Trophoblast cell (in vitro differentiated cells and primary cell): ENCODE data around the gene C17orf67.

Source experiments
- DNase-seq, 2 donors: peaks; one replicate each; pipeline ENCODE4 v3.0.0-alpha.2; 2016
- H2AFZ ChIP-seq: 2 replicates; pipeline ENCODE4 v1.6.1; 2013; ENCODE audit warnings: low read length, moderate library complexity, mild to moderate bottlenecking; ENCODE audit not compliant: insufficient read depth, poor library complexity
- H2AK5ac ChIP-seq: 2 replicates; pipeline ENCODE4 v1.6.1; 2013; ENCODE audit warnings: mild to moderate bottlenecking, low read length
- H2BK120ac ChIP-seq: 2 replicates; pipeline ENCODE4 v1.6.1; 2013; ENCODE audit warnings: low read length, mild to moderate bottlenecking, moderate library complexity; ENCODE audit not compliant: insufficient read depth, poor library complexity
- H2BK12ac ChIP-seq: 2 replicates; pipeline ENCODE4 v1.6.1; 2013; ENCODE audit warnings: mild to moderate bottlenecking, low read length, moderate library complexity
- H2BK5ac ChIP-seq: 2 replicates; pipeline ENCODE4 v1.6.1; 2013; ENCODE audit warnings: low read length, low read depth, moderate library complexity, mild to moderate bottlenecking; ENCODE audit not compliant: poor library complexity
- H3K14ac ChIP-seq: 2 replicates; pipeline ENCODE4 v1.6.1; 2013; ENCODE audit warnings: mild to moderate bottlenecking, low read length
- H3K18ac ChIP-seq: 2 replicates; pipeline ENCODE4 v1.6.1; 2013; ENCODE audit warnings: mild to moderate bottlenecking, low read length
- H3K23ac ChIP-seq: 2 replicates; pipeline ENCODE4 v1.6.1; 2013; ENCODE audit warnings: low read length
- H3K27ac ChIP-seq: 2 replicates; pipeline ENCODE4 v1.5.1; 2013; ENCODE audit warnings: low read depth, mild to moderate bottlenecking, inconsistent platforms, low read length, moderate library complexity
- H3K27me3 ChIP-seq: 2 replicates; pipeline ENCODE4 v1.6.1; 2013; ENCODE audit warnings: inconsistent platforms, mild to moderate bottlenecking, low read length, moderate library complexity; ENCODE audit not compliant: insufficient read depth
- H3K36me3 ChIP-seq, 2 experiments: 1 replicate in 1 of 2; 2 replicates in 1 of 2; pipeline ENCODE4 v1.6.1; 2013; ENCODE audit warnings: low read length in 2 of 2, mild to moderate bottlenecking in 2 of 2, moderate library complexity in 1 of 2; ENCODE audit not compliant: insufficient read depth in 2 of 2, control insufficient read depth in 1 of 2
- H3K4ac ChIP-seq: 2 replicates; pipeline ENCODE4 v1.6.1; 2013; ENCODE audit warnings: low read depth, mild to moderate bottlenecking, low read length, moderate library complexity
- H3K4me1 ChIP-seq, 2 experiments: 1 replicate in 1 of 2; 2 replicates in 1 of 2; pipeline ENCODE4 v1.6.1; 2013; ENCODE audit warnings: low read length in 2 of 2, mild to moderate bottlenecking in 2 of 2, moderate library complexity in 1 of 2; ENCODE audit not compliant: insufficient read depth in 2 of 2, control insufficient read depth in 1 of 2
- H3K4me2 ChIP-seq: 2 replicates; pipeline ENCODE4 v1.6.1; 2013; ENCODE audit warnings: inconsistent platforms, mild to moderate bottlenecking, low read length, moderate library complexity
- H3K4me3 ChIP-seq: 2 replicates; pipeline ENCODE4 v1.5.1; 2013; ENCODE audit warnings: mild to moderate bottlenecking, low read depth, low read length, inconsistent platforms
- H3K79me1 ChIP-seq: one replicate; pipeline ENCODE4 v1.6.1; 2013; ENCODE audit warnings: low read length
- H3K79me2 ChIP-seq: 2 replicates; pipeline ENCODE4 v1.6.1; 2013; ENCODE audit warnings: low read length, mild to moderate bottlenecking; ENCODE audit not compliant: control insufficient read depth, insufficient read depth, poor library complexity
- H3K9ac ChIP-seq: 2 replicates; pipeline ENCODE4 v1.6.1; 2013; ENCODE audit warnings: mild to moderate bottlenecking, low read length
- H3K9me3 ChIP-seq: 2 replicates; pipeline ENCODE4 v1.6.1; 2013; ENCODE audit warnings: low read depth, mild to moderate bottlenecking, control low read depth, inconsistent platforms, low read length; ENCODE audit not compliant: insufficient read depth
- H4K12ac ChIP-seq: 2 replicates; pipeline ENCODE4 v1.6.1; 2013; ENCODE audit warnings: low read depth, mild to moderate bottlenecking, low read length, moderate library complexity
- H4K8ac ChIP-seq: 2 replicates; pipeline ENCODE4 v1.6.1; 2013; ENCODE audit warnings: low read depth, mild to moderate bottlenecking, low read length, moderate library complexity
- H4K91ac ChIP-seq: one replicate; pipeline ENCODE4 v1.6.1; 2013; ENCODE audit warnings: low read depth, mild to moderate bottlenecking, low read length, moderate library complexity
- WGBS: extraction: QIAGEN DNeasy Blood & Tissue Kit; methylation state at CpG from one replicate; pipeline ENCODE4 v1.1.7; 2013; ENCODE audit warnings: missing lambda C conversion rate; ENCODE audit not compliant: insufficient read length, insufficient coverage; ENCODE audit errors: extremely low coverage; 5-methylcytosine and 5-hydroxymethylcytosine counted together

Gene C17orf67

DNA sequence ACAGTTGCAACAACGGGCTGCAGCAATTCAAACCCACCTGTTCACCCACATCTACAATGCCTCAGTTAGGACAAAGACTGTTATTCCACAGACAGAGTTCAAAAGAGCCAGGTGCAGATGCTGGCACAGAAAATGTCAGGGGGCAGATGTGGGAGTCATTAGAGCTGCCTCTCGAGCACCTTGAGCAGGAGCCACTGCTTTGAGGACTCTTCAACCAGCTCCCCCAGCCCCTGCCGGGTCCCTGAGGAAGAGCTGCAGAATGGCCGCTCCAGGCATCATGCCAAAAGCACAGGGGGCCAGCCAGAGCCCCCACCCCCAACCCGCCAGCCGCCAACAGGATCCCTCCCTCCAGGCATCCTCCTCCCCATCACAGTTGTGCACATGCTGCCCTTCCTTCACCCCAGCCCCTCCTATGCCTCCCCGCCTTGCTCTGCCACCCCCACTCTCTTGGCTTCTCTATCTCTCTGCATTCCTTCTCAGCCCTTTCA lies 20.8 kb downstream of the C17orf67 start:
- no peaks in the 10 kb centered on the region for H3K4me1 ChIP-seq
- WGBS: no CpG with 5 or more reads among the region's 7 CpGs

DNA sequence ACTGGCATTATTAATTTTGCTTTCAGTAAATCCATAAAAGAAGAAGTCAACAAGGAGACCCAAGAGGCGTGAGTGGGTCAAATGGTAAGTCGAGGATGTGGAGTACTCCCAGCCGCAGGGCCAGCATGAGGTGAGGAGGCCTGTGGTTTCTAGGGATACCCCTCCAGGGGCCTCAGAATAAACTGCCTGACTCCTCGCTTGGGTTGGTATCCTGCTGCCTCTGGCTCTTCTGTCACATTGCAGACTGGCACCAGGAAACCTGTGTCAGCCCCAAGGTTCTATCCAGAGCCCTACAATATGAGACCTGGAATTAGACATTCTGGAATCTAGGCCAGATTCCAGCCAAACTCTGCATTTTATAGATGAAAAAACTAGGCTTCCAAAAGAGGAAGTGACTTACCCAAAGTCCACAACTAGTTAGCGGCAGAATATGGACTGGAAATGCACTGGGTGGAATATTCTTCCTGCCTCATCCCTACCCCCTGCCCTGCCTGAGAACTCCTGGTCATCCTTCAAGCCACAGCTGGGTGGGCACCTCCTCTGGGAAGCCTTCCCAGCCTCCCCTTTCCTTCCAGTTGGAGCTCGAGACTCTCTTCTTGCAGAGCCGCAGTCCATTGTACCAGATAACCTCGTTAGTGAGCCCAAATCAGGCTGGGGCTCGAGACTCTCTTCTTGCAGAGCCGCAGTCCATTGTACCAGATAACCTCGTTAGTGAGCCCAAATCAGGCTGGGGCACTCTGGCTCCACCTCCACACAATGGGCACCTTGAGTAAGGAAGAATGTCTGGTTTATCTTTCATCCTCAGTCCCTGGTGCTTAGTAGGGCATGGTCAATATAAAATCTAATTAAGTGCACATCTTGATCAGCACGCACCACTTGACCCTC lies 22.6 kb downstream of the C17orf67 start:
- Histone ChIP-seq H2BK5ac (no peak overlapping the region), H2AK5ac (no peak overlapping the region), H3K9me3 (peaks cover 3% of the 10 kb centered on the region), H2AFZ (no peak overlapping the region), H3K18ac (no peak overlapping the region), H3K23ac (no peak overlapping the region), H3K36me3 (no peaks in the 10 kb centered on the region), H3K4ac (no peak overlapping the region), H3K79me1 (no peaks in the 10 kb centered on the region), H4K8ac (no peak overlapping the region), H4K12ac (no peak overlapping the region), H2BK12ac (no peak overlapping the region), H2BK120ac (no peak overlapping the region), H3K79me2 (no peaks in the 10 kb centered on the region), H3K4me3 (no peak overlapping the region), H3K27me3 (no peaks in the 10 kb centered on the region), H4K91ac (no peak overlapping the region), H3K9ac (no peak overlapping the region), H3K4me1 (no peaks in the 10 kb centered on the region), H3K14ac (no peak overlapping the region), H3K27ac (no peak overlapping the region), H3K4me2 (no peak overlapping the region)
- WGBS: no CpG with 5 or more reads among the region's 12 CpGs
- DNase-seq: no peak

More for the DNA sequence above, 20.8 kb downstream of the C17orf67 start:
- H3K18ac ChIP-seq: no peak overlapping the region
- H3K9ac ChIP-seq: no peak overlapping the region
- H3K23ac ChIP-seq: no peak overlapping the region
- no peak overlapping the region for H2BK120ac ChIP-seq
- no peak overlapping the region for H3K27ac ChIP-seq
- no peak overlapping the region for H4K8ac ChIP-seq
- peaks cover 3% of the 10 kb centered on the region for H3K9me3 ChIP-seq
- H3K4me2 ChIP-seq: no peak overlapping the region
- H3K4ac ChIP-seq: no peak overlapping the region
- no peaks in the 10 kb centered on the region for H3K27me3 ChIP-seq
- H3K4me3 ChIP-seq: no peak overlapping the region
- DNase-seq: no peak
- H4K91ac ChIP-seq: no peak overlapping the region
- H3K79me1 ChIP-seq: no peaks in the 10 kb centered on the region
- no peak overlapping the region for H2BK5ac ChIP-seq
- H2AK5ac ChIP-seq: no peak overlapping the region
- H2BK12ac ChIP-seq: no peak overlapping the region
- H3K79me2 ChIP-seq: no peaks in the 10 kb centered on the region
- no peak overlapping the region for H4K12ac ChIP-seq
- H3K36me3 ChIP-seq: no peaks in the 10 kb centered on the region
- no peak overlapping the region for H3K14ac ChIP-seq
- H2AFZ ChIP-seq: no peak overlapping the region

DNA sequence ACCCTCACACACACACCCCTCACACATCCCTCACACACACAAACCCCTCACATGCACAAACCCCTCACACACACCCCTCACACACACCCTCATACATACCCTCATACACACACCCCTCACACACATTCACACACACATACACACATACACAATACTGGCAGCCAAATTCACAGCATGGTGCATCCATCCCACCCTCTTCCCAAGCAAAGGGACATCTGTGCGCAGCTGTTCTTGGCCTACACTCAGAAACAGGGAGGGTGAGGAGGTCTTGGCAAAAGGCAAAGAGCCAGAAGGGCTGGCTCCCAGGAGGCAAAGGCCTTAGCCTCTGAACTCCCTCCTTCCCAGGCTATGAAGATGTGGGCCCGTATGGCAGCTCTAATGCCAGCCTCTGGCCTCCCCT lies 23.4 kb downstream of the C17orf67 start:
- Histone ChIP-seq H4K91ac (no peak overlapping the region), H3K14ac (no peak overlapping the region), H3K27ac (no peak overlapping the region), H3K4ac (no peak overlapping the region), H4K8ac (no peak overlapping the region), H3K4me2 (no peak overlapping the region), H2AFZ (no peak overlapping the region), H3K9ac (no peak overlapping the region), H3K79me1 (no peaks in the 10 kb centered on the region), H4K12ac (no peak overlapping the region), H3K18ac (no peak overlapping the region), H3K9me3 (peaks cover 3% of the 10 kb centered on the region), H3K4me1 (no peaks in the 10 kb centered on the region), H2BK120ac (no peak overlapping the region), H3K4me3 (no peak overlapping the region), H2BK12ac (no peak overlapping the region), H3K27me3 (no peaks in the 10 kb centered on the region), H3K23ac (no peak overlapping the region), H2BK5ac (no peak overlapping the region), H3K36me3 (no peaks in the 10 kb centered on the region), H2AK5ac (no peak overlapping the region), H3K79me2 (no peaks in the 10 kb centered on the region)
- WGBS: no CpG with 5 or more reads among the region's 2 CpGs
- DNase-seq: no peak

DNA sequence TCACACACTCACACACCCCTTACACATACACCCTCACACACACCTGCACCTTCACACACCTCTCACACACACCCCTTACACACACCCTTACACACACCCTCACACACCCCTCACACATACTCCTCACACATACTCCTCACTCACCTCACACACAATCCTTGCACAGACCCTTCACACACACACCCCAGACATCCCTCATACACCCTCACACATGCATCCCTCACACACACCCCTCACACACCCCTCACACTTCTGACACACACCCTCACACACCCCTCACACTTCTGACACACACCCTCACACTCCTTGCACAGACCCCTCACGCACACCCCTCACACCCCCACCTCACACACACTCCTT lies 23.9 kb downstream of the C17orf67 start:
- Histone ChIP-seq H2BK12ac (no peak overlapping the region), H2AFZ (no peak overlapping the region), H4K8ac (no peak overlapping the region), H3K9me3 (peaks cover 3% of the 10 kb centered on the region), H2BK5ac (no peak overlapping the region), H2BK120ac (no peak overlapping the region), H3K9ac (no peak overlapping the region), H3K79me1 (no peaks in the 10 kb centered on the region), H3K27ac (no peak overlapping the region), H3K4me2 (no peak overlapping the region), H3K14ac (no peak overlapping the region), H3K23ac (no peak overlapping the region), H3K18ac (no peak overlapping the region), H3K36me3 (no peaks in the 10 kb centered on the region), H4K91ac (no peak overlapping the region), H3K4me1 (no peaks in the 10 kb centered on the region), H3K79me2 (no peaks in the 10 kb centered on the region), H3K4ac (no peak overlapping the region), H3K4me3 (peak overlapping the region; percentile 46), H2AK5ac (no peak overlapping the region), H3K27me3 (no peaks in the 10 kb centered on the region), H4K12ac (no peak overlapping the region)
- DNase-seq: no peak
- no CpG with 5 or more reads among the region's 1 CpG for WGBS
